EL (cell line): ENCODE results near the gene CRYBB3.
"Not testable (repeated sequence)": the region's sequence is repeated elsewhere in the genome, so short reads cannot be mapped to it uniquely, and the experiment has no call there.

Experiments used
- DNase-seq: peaks from one replicate; pipeline ENCODE4 v3.0.0-alpha.2; 2016

Gene CRYBB3

DNA sequence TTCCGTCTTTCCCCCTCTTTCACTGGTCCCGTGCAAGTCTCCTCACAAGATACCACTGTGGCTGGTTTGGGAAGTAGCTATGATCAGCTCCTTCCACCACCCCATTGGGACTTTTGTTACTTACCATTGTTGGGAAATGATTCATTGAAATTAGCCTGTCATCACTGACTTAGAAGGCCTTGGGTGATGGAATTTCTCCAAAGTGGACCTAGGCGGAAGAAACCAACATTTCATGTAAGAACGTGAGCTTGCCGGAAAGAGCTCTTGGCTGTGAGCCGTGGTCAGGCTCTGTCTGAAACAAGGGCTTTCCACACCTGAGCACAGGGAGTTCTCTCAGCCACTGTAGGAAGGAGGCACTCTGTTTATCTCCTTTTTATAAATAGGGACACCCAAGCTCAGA is 23.5 kb upstream of the CRYBB3 start:
- no peak for DNase-seq

DNA sequence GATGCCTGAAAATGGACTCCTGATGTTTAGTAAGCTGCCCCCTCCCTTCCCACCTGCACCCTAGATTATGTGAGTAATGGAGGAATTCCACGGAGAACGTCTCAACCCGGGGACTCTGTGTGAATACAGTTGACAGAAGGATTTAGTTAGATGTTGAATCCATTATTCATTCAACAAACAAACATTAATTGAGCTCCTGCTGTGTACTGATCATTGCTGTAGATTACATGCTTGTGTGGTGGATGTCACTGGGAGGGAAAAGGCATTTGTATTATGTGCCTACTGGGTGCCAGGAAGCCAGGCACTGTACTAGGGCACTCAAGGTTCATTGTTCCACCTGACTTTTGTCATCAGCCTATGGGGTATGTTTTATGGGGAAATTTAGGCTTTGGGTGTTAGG is 22.9 kb upstream of the CRYBB3 start:
- no peak for DNase-seq

DNA sequence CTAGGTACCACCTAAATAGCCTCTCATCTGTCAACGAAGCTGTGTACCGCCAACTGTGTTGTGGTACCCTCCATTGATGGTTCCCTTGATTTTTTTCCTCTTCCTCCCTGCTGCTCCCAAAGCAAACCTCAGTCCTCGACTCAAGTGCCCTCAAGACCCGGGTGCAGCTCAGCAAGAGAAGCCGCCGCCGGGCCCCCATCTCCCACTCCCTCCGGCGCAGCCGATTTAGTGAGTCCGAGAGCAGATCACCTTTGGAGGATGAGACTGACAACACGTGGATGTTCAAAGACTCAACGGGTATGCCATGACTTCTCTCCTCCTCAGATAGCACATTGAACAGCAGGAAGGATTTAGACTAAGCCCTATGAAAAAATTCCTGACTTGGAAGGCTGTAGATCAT is 22.4 kb upstream of the CRYBB3 start:
- no peak for DNase-seq

DNA sequence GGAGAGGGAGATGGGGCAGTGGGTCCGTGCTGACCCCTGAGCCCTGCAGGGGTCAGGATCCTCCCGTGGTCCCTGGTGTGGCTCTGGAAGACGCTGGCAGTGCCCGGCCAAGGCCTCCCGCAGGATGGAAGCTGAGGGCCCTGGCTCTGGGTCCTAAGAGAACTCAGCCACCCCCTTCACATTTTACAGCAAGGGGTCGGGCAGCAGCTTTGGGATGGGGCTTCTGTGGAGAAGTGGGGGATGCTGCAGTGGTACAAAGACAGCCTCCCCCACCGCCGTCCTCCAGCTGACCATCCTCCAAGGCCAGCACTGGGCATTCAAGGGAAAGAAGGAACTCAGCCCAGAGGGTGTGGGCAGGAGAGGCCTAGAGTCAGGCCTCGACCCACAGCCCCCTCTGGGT is 21.8 kb upstream of the CRYBB3 start:
- no peak for DNase-seq

DNA sequence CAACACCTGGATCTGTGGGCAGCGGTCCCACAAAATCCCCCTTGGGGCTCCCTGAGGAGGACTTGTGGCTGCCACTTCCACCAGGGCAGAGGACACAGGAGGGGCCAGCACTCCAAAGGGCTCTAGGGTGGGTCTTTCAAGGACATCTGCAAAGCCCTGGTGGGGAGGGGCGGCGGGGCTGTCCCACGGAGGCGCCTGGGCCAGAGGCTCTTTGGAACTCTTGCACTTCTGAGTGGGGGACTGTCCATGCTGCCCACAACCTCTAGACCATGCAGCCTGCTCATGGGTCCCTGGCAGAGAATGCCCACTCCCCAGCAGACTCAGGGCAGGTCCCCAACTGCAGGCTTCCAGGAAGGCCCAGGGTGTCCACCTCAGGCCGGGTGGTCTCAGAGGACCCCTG is 21.3 kb upstream of the CRYBB3 start:
- DNase-seq, result not testable (repeated sequence)

DNA sequence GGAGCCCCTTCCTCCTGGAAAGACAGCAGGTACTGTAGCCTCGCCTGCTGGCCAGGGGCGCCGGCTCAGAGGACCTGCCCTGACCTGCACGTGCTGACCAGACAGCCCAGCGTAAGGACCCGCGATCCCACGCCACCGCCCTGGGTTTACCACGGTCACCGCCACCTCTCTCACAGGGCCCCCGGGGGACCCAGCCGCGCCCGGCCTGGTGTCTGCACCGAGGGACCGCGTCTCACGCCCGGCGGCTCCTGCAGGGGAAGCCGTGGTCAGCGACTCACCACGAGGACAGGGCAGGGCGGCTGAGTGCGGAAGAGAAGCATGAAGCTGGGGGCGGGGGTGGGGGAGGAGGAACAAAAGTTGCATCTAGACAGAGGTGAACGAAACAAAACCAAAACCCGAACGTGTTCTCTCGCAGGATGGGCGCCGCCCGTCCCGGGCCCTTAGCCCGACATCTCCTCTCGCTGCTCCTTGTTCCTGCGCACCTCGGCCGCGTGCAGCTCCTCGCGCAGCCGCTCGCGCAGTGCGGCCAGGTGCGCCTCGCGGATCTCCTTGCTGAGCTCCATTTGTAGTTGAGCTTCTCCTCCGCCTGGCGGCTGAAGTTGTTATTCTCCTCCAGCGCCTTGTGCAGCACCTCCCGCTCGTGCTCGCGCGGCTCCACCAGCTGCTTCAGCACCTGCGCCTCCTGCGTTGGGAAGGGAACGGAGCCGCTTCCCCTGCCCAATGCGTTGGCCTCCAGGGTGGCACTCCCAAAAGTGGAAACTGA is 20.6 kb upstream of the CRYBB3 start:
- DNase-seq, result not testable (repeated sequence)

DNA sequence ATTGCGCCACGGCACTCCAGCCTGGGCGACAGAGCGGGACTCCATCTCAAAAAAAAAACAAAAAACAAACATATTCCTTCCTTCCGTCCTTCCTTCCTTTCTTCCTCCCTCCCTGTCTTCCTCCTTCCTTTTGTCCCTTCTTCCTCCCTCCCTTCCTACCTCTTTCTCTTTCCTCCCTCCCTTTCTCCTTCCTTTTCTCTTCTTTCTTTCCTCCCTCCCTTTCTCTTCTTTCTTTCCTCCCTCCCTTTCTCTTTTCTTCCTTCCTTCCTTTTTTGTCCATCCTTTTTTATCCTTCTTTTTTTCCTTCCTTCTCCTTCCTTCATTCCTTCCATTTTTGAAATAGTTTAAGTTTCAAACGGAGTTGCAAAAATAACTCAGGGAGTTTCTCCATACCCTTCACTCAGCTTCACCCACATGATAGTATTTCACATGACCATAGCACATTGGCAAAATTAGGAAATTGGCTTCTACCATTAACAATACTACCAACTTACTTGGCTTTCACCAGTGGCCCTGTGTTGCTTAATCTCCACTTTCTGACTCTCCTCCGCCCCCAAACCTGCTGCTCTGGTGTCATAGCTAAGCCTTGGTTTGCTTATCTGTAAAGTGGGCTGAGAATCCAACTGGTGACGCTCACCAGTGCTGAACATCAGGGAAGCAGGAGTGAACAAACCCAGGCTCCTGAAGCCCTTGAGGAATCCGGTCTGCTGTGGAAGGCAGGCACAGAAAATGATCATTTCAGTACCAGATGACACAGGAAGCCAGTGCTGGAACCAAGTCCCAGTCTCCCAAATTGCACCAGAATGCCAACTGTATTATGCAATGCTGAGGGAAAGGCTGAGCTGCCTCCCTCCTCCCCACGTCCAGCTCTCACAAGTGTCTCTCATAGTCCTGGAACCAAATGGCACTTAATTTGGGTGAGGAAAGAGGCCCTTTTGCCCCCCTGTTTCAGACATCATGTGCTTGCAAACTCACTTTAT is 17.2 kb upstream of the CRYBB3 start:
- no peak for DNase-seq

DNA sequence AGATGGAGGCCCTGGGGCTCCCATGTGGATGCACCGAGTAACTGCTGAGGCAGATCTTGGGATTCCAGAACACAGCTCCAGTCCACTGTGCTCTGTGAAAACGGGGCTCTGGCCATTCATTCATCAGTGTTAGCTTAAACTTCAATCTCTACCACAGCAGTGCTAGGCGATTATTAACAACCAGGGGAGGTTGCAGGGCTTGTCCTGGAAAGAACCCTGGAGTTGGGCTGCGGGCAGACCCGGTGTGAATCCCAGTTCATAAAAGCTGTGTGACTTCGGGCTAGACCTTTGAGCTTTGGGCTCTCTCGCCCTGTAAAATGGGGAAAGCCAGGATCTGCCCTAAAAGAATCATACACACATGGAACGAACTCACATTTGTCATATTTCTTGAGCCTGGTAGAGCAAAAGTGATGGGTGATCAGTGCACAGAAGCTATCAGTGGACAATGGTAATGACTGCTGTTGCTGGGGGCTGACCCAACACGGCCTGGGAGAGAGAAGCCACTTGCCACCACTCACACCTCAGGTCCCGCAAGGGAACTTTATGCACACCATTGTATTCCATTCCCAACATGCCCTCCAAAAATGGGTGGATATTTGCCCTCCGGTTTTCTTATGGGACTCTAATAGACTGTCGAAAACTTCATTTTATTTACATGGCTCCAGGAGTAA is 15.6 kb upstream of the CRYBB3 start:
- no peak for DNase-seq

DNA sequence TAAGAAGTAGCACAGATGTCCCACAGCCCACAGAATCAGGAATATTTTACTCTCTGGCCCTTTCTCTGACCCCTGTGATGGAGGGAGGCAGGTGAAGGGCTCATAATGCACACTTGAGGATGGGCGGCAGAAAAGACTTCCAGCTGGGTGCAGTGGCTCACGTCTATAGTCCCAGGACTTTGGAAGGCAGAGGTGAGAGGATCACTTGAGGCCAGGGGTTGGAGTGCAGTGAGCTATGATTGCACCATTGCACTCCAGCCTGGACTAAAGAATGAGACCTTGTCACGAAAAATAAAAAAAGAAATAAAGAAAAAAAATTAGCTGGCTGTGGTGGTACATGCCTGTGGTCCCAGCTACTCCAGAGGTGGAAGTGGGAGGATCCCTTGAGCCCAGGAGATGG is 13.5 kb upstream of the CRYBB3 start:
- DNase-seq, result no peak

DNA sequence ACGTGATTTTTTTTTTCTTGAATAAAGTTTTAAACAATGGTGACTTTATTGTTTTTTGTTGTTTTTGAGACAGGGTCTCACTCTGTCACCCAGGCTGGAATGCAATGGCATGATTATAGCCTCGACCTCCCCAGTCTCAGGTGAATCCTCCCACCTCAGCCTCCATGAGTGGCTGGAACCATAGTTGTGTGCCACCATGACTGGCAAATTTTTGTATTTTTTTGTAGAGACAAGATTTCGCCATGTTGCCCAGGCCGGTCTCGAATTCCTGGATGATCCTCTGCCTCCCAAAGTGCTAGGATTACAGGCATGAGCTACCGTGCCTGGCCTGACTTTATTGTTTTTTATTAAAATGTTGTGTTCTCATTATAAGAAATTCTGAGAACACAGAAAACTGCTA is 12.2 kb upstream of the CRYBB3 start:
- DNase-seq, result no peak

DNA sequence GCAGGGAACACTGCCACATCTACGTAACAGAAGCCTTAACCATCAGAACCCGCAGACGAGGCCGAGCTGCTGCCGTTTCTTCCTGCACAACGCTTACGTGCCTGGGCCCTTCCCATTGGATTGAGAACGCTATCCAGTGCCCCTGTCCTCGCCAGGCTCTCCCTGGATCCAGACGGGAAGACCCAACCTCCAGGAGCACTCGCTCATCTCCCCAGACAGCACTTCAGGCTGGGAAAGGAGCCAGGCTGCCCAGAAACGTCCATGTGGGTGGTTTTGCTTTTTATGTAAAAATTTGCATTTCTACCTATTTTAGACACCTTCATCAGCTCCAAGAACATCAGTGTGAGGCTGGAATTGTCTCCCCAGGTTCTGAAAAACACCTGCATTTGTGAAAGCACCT is 7.3 kb upstream of the CRYBB3 start:
- no peak for DNase-seq

DNA sequence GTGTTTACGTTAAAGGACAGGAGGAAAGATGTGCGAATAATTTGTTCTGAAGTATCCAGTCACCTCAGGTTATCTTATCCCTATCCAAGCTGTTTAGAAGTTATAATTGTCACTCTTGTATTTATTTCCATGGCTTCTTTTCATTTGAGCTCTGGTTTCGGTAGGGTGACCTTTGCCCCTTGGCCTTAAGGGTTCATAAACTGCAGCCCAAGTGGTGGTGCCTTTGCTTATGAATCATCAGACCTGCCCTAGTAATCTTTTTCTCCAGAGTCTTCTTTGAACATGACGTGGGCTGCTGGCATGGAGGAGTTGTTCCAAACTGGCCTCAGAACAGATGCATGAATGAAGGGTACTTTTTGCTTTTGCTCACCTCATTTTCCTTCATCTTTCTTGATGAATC is 6.5 kb upstream of the CRYBB3 start:
- no peak for DNase-seq

DNA sequence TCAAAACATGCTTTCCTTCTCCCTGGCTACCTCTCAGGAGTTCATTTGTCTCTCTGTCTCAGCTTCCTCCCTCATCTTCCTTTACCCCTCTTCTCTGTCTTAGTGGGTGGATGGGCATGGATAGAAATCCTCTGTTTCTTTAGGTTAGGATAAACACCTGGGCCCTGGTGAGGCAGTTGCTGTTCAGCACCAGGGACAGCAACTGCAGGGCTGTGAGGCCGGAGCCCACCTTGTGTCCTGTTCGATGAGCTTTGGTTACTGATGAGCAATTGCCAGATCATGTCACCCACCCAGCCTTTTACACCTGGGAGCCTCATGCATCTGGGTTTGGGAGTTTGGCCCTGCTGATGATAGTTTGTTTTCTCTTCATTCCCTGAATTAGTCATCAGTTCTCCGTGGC is 6.1 kb upstream of the CRYBB3 start:
- no peak for DNase-seq

DNA sequence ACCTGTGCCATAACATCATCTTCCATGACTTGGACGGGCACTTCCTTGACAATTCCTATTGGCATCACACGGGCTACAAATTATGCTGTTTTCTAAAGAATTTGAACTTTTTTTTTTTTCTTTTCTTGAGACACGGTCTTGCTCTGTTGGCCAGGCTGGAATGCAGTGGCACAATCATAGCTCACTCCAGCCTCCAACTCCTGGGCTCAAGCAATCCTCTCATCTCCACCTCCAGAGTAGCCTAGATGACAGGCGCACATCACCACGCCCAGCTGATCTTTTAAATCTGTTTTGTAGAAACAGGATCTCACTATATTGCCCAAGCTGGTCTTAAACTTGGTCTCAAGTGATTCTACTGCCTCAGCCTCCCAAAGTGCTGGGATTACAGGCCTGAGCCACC is 3.3 kb upstream of the CRYBB3 start:
- no peak for DNase-seq

DNA sequence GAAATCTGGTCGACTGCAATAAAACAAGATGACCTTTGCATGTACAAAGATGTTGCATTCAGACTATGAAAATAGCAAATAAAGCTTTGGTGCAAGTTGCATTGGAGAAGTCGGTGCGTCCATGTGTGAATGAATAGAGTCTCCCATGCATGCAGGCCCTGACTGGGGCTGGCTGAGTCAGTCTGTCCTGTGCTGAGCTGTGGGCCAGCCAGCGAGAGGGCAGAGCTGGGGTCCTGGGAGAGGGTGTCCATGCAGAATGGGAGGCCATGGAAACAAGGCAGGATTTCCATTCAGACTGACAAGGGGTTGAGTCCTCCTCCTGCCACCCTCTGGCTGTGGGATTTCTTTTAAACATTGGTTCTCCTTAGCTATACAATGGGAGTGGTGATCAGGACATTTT is 2.3 kb upstream of the CRYBB3 start:
- no peak for DNase-seq

DNA sequence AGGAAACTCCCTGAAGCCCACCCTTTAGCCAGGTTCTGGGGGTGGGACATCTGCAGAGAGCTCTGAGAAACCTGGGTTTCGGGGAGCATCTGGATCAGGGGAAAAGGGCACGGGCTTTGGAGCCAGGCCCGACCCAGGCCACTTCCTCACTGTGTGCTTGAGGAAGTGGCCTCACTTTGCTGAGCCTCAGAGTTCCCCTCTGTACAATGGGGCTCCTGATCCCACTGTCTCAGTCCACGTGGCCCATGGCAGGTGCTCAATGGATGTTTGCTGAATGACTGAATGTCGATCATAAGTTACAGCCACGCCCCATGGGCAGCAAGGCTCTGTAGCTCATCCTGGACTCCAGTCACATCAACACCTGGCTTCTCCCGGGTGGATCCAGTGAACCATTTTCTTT is 1.3 kb downstream of the CRYBB3 start:
- no peak for DNase-seq

DNA sequence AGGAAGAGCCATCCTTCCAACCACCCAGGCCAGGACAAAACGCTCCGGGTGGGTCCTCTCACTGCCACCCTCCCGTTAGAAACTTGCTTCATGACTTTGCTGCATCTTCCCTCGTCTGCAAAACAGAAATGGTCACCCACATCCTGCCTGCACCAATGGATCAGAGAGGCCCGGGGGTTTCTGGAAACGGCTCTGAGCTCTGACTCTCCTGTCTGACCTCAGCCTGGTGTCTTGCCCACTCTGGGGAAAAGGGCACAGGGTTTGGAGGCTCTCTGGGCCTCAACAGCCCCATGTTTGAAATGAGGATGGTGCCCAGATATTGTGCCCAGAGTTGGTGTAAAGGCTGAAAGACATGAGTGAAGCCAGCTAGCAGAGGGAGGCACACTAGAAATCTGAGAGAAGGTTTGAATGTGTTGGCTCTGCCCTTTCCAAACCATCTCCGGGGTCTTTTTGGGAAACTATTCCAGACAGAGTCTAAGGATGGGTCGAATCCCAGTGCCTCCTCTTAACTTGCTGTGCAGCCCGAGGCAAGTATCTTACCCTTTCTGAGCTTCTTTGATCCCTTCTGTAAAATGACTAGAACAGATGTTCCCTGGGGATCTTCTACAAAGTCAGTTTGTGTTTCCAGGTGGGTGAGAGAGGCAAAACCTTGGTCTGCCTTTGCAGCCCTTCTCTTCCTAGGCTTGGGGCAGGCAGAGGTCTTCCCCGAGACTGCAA is 2.1 kb downstream of the CRYBB3 start:
- no peak for DNase-seq

DNA sequence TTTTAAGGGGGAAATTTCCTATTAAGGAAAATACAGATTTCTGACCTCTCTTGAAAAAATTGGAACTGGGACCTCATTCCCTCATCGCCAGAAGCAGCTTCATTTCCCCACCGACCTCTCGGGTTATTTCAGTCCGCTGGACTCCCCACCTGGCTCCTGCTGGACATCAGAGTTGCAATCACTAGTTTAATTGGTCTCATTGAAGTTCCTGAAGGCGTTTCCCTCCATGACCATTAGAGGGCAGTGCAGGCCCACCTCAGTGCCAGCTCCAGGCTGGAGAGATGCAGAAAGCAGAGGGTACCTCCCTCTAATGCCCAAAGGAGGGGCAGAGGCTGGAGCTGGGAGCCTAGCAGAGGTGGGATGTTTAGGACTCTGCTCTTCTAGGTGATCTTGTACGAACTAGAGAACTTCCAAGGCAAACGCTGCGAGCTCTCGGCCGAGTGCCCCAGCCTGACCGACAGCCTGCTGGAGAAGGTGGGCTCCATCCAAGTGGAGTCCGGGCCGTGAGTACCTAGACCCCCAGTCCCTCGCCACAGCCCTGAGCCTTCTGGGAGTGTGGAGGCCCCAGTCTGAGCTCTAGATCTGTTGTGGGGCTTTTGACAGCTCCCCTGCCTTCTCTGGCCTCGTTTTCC is 2.7 kb downstream of the CRYBB3 start:
- peak; percentile 52 for DNase-seq

DNA sequence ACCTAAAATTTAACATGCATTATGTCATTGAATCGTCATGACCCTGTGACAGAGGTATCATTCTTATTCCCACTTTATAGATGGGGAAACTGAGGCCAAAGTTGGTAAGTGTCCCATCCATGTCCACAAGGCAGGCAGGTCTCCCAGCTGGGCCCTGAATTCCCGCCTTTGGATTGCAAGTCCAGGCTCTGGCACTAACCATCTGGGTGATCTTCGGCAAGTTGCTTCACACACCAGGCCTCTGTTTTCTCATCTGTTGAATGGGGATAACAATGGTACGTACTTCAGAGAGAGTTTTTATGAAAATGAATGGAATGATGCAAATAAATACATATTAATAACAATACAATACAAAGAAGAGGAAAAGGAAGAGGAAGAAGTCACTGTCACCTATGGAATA is 3.4 kb downstream of the CRYBB3 start:
- no peak for DNase-seq

DNA sequence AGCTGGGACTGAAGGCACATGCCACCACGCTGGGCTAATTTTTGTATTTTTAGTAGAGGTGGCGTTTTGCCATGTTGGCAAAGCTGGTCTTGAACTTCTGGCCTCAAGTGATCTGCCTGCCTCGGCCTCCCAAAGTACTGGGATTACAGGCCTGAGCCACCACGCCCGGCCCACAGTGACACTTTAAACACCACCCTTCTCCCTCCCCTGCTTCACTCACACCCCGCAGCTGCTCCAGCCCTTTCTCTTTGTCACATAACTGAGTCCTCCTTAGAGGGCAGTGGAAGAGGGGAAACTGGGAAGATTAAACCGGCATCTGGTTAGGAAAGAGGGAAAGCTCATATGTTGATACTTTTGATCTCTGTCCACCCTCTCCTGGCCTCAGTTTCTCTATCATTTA is 4.9 kb downstream of the CRYBB3 start:
- DNase-seq, result not testable (repeated sequence)

DNA sequence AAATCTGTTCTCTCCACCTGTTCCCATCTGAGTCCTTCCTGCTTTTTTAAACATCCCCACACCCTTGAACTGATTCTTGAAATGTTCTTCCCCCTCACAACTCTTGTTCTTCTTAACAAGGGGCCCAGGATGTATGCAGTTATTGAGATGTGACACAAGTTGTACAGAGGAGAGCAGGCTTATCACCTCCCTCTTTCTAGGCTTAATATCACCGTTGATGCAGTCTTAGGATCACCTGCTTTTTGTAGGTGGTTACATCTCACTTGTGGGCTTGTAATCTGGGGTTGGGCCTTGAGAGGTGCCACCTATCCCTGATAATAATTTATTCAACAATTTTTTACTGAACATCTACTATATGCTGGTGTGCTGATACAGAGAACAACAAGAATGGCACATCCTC is 6.2 kb downstream of the CRYBB3 start:
- no peak for DNase-seq

DNA sequence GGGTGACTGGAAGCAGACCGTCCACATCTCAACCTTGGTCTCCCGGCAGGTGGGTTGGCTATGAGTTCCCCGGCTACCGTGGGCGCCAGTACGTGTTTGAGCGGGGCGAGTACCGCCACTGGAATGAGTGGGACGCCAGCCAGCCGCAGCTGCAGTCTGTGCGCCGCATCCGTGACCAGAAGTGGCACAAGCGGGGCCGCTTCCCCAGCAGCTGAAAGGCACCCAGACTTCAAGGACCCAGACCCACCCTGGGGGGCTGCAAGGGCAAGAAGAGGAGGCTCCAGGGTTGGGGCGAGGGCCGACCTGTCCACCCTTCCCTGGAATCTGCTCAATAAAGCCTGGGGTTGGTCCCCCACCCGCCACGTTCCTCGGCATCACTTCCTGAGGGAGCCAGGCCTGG is 7.3 kb downstream of the CRYBB3 start:
- DNase-seq, result no peak
